WTC11 (cell line): ENCODE measurements around the gene FGF5.

Experiments
- CREM ChIP-seq: sonication (generic); formaldehyde crosslinking; IDR thresholded peaks from 2 replicates; pipeline ENCODE4 v1.8.1; 2022; ENCODE audit warnings: mild to moderate bottlenecking, missing genetic modification reagents, moderate library complexity
- FOXK1 ChIP-seq: sonication (generic); formaldehyde crosslinking; IDR thresholded peaks from 2 replicates; pipeline ENCODE4 v1.8.0; 2022; ENCODE audit warnings: mild to moderate bottlenecking, moderate library complexity, missing genetic modification reagents
- GTF2I ChIP-seq: fragments of 250-450 bp; sonication (Bioruptor Pico); conservative IDR thresholded peaks from 2 replicates; pipeline ENCODE4 v1.4.0; 2021; ENCODE audit warnings: mild to moderate bottlenecking
- SP1 ChIP-seq: sonication (generic); formaldehyde crosslinking; conservative IDR thresholded peaks from 2 replicates; pipeline ENCODE4 v1.8.1; 2022; ENCODE audit warnings: missing genetic modification reagents
- ZNF138 ChIP-seq: sonication (generic); formaldehyde crosslinking; conservative IDR thresholded peaks from 2 replicates; pipeline ENCODE4 v1.8.1; 2022; ENCODE audit warnings: mild to moderate bottlenecking, moderate library complexity, missing genetic modification reagents
- ZNF423 ChIP-seq: fragments of 250-450 bp; sonication (Bioruptor Pico); IDR thresholded peaks from 2 replicates; pipeline ENCODE4 v2.1.2; 2022; ENCODE audit warnings: mild to moderate bottlenecking, moderate library complexity
- TF ChIP-seq, protein P1 (sequence below): fragments of 200-600 bp; IDR thresholded peaks from 2 replicates; pipeline ENCODE4 v1.8.0; 2022; ENCODE audit warnings: antibody characterized with exemption
- TF ChIP-seq, protein P2 (sequence below): sonication (generic); formaldehyde crosslinking; IDR thresholded peaks from 2 replicates; pipeline ENCODE4 v1.8.1; 2022; ENCODE audit warnings: low read depth, missing genetic modification reagents, borderline replicate concordance
- TF ChIP-seq, protein P3 (sequence below): sonication (generic); formaldehyde crosslinking; IDR thresholded peaks from 2 replicates; pipeline ENCODE4 v1.8.0; 2023; ENCODE audit warnings: mild to moderate bottlenecking, missing genetic modification reagents
- TF ChIP-seq, protein P4 (sequence below): sonication (generic); formaldehyde crosslinking; IDR thresholded peaks from 2 replicates; pipeline ENCODE4 v1.8.0; 2022; ENCODE audit warnings: missing genetic modification reagents

DNA sequence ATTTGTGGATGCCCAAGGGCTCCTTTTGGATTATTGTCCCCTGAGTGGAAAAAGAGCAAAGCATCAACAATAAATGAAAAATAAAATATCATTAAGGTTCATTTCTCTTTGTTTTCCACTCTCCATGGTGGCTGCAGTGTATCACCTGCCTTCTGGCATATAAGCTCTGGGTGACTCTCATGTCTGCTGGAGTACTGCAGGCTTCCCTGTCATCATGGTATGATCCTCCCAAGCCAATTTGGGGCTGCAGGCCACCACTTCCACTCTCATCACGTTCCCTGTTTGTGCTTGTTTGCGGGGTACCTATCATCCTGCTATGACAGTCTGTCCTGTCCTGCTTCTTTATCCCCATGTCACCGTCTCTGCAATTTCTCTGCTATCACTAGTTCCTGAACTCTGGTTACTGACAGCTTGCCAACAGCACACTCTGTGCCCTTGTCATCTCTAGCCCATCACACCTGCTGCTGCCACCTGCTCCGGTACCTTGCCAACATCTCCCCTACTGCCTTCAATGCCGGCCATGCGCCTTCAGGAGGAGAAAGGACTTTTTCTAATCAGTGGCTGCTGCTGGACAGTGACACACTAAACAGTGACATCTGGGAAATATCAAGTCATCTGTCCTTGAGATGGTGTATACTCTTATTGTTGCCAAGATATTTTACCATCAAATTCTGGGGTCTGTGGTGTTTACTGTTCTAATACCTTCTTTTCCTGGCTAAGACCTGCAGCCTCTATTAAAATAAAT, 23.0 kb upstream of the FGF5 start:
- TF ChIP-seq ZNF138 (CRISPR knock-in tag) (no peak), CREM (CRISPR knock-in tag) (no peak), SP1 (no peak), ZNF423 (CRISPR knock-in tag) (no peak), GTF2I (CRISPR knock-in tag) (no peak), FOXK1 (CRISPR knock-in tag) (no peak)
- TF ChIP-seq, protein P1, sequence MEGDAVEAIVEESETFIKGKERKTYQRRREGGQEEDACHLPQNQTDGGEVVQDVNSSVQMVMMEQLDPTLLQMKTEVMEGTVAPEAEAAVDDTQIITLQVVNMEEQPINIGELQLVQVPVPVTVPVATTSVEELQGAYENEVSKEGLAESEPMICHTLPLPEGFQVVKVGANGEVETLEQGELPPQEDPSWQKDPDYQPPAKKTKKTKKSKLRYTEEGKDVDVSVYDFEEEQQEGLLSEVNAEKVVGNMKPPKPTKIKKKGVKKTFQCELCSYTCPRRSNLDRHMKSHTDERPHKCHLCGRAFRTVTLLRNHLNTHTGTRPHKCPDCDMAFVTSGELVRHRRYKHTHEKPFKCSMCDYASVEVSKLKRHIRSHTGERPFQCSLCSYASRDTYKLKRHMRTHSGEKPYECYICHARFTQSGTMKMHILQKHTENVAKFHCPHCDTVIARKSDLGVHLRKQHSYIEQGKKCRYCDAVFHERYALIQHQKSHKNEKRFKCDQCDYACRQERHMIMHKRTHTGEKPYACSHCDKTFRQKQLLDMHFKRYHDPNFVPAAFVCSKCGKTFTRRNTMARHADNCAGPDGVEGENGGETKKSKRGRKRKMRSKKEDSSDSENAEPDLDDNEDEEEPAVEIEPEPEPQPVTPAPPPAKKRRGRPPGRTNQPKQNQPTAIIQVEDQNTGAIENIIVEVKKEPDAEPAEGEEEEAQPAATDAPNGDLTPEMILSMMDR, result no peak
- TF ChIP-seq, protein P2, sequence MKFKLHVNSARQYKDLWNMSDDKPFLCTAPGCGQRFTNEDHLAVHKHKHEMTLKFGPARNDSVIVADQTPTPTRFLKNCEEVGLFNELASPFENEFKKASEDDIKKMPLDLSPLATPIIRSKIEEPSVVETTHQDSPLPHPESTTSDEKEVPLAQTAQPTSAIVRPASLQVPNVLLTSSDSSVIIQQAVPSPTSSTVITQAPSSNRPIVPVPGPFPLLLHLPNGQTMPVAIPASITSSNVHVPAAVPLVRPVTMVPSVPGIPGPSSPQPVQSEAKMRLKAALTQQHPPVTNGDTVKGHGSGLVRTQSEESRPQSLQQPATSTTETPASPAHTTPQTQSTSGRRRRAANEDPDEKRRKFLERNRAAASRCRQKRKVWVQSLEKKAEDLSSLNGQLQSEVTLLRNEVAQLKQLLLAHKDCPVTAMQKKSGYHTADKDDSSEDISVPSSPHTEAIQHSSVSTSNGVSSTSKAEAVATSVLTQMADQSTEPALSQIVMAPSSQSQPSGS (CRISPR knock-in tag), result no peak
- TF ChIP-seq, protein P3, sequence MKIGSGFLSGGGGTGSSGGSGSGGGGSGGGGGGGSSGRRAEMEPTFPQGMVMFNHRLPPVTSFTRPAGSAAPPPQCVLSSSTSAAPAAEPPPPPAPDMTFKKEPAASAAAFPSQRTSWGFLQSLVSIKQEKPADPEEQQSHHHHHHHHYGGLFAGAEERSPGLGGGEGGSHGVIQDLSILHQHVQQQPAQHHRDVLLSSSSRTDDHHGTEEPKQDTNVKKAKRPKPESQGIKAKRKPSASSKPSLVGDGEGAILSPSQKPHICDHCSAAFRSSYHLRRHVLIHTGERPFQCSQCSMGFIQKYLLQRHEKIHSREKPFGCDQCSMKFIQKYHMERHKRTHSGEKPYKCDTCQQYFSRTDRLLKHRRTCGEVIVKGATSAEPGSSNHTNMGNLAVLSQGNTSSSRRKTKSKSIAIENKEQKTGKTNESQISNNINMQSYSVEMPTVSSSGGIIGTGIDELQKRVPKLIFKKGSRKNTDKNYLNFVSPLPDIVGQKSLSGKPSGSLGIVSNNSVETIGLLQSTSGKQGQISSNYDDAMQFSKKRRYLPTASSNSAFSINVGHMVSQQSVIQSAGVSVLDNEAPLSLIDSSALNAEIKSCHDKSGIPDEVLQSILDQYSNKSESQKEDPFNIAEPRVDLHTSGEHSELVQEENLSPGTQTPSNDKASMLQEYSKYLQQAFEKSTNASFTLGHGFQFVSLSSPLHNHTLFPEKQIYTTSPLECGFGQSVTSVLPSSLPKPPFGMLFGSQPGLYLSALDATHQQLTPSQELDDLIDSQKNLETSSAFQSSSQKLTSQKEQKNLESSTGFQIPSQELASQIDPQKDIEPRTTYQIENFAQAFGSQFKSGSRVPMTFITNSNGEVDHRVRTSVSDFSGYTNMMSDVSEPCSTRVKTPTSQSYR (CRISPR knock-in tag), result no peak
- TF ChIP-seq, protein P4, sequence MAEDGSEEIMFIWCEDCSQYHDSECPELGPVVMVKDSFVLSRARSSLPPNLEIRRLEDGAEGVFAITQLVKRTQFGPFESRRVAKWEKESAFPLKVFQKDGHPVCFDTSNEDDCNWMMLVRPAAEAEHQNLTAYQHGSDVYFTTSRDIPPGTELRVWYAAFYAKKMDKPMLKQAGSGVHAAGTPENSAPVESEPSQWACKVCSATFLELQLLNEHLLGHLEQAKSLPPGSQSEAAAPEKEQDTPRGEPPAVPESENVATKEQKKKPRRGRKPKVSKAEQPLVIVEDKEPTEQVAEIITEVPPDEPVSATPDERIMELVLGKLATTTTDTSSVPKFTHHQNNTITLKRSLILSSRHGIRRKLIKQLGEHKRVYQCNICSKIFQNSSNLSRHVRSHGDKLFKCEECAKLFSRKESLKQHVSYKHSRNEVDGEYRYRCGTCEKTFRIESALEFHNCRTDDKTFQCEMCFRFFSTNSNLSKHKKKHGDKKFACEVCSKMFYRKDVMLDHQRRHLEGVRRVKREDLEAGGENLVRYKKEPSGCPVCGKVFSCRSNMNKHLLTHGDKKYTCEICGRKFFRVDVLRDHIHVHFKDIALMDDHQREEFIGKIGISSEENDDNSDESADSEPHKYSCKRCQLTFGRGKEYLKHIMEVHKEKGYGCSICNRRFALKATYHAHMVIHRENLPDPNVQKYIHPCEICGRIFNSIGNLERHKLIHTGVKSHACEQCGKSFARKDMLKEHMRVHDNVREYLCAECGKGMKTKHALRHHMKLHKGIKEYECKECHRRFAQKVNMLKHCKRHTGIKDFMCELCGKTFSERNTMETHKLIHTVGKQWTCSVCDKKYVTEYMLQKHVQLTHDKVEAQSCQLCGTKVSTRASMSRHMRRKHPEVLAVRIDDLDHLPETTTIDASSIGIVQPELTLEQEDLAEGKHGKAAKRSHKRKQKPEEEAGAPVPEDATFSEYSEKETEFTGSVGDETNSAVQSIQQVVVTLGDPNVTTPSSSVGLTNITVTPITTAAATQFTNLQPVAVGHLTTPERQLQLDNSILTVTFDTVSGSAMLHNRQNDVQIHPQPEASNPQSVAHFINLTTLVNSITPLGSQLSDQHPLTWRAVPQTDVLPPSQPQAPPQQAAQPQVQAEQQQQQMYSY (CRISPR knock-in tag), result no peak
